GM10266 (cell line): ENCODE results near the gene ADD1.
"Not testable (repeated sequence)": the region's sequence is repeated elsewhere in the genome, so short reads cannot be mapped to it uniquely, and the experiment has no call there.

Source experiments
- DNase-seq: peaks from one replicate; pipeline ENCODE4 v3.0.0; 2012; ENCODE audit errors: extremely low spot score
- TF ChIP-seq, protein P1 (sequence below): IDR thresholded peaks from 2 replicates; pipeline ENCODE4 v1.5.1; 2012; ENCODE audit warnings: mild to moderate bottlenecking, low read depth; ENCODE audit not compliant: control insufficient read depth, insufficient read depth; ENCODE audit errors: missing control alignments

ADD1 gene

DNA sequence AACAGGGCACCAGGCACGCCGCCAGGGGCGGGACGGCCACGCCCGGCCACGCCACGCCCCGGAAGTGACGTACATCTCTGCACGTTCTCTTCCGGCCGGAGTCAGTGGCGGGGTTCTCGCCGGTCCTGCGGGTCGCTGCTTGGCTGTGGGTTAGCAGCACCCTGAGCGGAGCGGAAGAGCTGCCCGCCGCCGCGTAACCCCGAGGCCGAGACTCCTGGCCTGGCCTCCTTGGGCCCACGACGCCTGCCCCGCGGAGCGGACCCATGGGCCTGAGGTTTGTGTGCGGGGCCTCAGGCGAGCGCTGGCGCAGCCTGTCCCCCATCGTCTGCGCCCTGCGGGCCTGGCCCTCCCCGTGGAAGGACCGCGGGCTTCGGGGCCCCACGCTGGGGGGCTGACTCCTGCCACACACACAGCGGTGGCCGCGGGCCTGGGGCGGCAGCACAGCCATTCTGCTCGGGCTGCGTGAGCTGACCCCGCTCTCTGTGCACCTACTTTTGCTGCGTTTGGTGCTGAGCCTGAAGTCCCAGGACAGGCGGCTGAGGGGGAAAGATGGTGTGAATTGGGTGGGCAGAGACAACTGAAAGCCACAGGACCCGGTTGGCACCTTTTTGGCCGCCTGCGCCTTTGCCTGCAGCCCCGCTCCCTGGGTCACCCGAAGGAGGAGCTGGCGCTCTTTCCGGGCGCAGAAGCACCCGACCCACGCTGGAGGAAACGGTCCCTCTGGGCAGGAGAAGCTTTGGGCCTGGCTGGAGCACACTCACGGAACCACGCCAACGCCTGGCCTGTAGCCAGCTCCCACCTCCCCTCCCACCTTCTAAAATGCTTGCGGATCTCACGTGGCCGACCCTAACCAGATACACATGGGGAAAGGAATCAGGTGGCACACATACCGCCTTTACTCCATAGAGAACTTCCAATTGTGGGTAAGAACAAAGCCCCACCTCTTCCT is 91.4 kb downstream of the ADD1 start:
- TF ChIP-seq, protein P1, sequence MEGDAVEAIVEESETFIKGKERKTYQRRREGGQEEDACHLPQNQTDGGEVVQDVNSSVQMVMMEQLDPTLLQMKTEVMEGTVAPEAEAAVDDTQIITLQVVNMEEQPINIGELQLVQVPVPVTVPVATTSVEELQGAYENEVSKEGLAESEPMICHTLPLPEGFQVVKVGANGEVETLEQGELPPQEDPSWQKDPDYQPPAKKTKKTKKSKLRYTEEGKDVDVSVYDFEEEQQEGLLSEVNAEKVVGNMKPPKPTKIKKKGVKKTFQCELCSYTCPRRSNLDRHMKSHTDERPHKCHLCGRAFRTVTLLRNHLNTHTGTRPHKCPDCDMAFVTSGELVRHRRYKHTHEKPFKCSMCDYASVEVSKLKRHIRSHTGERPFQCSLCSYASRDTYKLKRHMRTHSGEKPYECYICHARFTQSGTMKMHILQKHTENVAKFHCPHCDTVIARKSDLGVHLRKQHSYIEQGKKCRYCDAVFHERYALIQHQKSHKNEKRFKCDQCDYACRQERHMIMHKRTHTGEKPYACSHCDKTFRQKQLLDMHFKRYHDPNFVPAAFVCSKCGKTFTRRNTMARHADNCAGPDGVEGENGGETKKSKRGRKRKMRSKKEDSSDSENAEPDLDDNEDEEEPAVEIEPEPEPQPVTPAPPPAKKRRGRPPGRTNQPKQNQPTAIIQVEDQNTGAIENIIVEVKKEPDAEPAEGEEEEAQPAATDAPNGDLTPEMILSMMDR: peak; percentile 18
- peak; percentile 98 for DNase-seq

DNA sequence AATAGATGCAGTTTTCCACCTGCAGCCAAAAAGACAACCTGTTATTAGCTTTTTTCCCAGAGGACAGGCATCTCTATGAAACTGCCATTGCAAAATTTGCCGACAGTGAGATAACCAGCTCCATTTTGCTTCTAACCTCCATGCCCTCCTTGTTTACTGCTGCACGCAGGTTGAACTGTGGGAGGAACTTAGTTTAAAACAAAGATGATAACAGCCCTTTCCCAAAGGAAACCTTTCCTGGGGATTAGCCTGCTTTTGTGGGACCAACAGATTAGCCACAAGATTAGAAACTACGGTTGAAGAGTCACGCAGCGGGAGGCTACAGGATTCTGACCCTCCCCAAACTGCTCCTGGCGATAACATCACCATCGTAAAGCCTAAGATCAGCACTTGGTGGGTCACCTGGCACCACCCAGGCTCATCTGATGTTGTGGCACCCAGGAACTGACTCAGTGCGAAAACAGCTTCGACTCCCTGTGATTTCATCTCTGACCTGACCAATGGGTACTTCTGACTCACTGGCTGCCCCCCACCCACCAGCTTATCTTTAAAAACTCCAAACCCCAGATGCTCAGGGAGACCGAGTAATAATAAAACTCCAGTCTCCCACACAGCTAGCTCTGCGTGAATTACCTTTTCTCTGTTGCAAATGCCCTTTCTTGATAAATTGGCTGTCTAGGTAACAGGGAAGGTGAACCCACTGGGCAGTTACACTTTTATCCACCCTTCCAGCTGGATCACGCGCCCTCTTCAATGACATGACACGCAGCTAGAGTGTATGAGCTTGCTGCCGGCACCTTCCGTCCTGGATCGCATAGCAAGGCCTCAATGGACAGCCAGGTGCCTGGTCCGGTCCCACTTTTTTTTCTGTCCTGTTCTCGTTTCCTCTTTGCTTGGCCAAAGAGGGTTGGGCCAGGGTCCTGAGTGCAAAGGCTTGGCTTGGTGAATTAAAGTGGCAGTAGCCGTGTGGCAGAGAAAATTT is 92.4 kb downstream of the ADD1 start:
- TF ChIP-seq, protein P1: no peak
- DNase-seq: peak; percentile 58

DNA sequence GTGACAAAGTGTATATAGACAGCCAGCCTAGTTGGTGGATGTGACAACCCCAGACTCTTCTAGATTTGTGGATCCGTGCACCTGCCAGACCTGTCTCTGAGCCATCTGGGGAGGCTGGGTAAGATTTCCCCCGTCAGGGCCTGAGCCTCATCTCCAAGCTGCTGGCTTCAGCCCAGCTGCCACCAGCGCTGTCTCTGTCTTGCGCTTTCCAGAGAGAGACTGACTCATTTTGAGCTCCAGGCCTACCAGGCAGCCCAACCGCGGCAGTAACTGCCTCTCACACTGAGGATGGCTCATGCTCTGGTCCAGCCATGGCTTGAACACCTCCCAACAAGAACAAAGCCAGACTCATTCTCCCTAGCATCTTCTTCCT is 93.1 kb downstream of the ADD1 start:
- TF ChIP-seq, protein P1: no peak
- DNase-seq: peak; percentile 69

DNA sequence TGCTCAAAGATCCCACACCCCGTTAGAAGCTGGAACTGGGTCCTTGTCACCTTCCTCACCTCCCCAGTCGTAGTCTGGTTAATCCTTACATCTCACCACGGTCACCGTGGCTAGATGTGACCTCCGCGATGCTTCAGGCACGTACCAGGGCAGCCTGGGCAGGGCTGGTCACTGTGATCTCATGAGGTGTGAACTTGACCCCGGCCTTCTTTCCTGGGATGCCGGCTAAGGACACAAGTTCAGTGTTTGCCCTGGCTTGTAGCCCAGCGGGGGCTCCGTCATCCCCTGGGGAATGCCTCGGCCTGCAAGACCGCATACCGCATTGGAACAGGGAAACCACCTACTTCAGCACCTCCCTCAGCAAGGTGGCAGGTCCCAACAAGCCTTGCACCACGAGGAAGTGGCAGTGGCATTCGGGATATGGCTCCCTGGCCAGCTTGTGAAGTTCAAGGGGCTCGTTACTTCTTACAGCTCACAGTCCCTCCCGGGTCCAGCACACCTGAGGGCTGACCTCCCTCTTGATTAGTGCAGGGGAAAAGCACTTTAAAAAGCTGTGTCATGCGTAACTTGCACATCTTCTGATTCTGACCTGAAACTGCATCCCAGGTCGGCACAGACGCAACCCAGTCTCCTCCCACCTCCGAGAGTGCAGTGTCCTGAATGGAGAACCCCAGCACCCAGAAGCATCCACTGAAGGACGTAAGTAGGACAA is 93.7 kb downstream of the ADD1 start:
- TF ChIP-seq, protein P1: no peak
- DNase-seq: peak; percentile 58

DNA sequence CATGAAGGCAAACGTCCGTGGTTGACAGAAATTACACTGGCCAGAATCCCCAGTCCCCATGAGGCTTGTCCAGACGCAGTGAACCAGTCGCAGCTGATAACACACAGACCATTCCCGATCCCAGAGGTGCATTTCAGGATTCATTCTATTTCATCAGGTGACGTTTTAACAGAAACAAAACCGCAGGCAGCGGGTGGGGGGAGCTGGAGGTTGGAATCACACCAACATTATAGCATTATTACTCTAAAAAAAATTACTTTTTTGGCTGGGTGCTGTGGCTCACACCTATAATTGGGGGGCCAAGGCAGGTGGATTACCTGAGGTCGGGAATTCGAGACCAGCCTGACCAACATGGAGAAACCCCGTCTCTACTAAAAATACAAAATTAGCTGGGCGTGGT is 94.3 kb downstream of the ADD1 start:
- TF ChIP-seq, protein P1: no peak
- no peak for DNase-seq

DNA sequence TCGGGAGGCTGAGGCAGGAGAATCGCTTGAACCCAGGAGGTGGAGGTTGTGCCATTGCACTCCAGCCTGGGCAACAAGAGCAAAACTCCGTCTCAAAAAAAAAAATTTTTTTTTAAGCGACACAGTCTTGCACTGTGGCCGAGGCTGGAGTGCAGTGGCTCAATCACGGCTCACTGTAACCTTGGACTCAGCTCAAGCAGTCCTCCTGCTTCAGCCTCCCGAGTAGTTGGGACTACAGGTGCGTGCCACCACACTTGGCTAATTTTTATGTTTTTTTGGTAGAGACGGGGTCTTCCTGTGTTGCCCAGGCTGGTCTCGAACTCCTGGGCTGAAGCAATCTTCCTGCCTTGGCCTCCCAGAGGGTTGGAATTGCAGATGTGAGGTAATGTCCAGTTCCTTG is 94.8 kb downstream of the ADD1 start:
- not testable (repeated sequence) for DNase-seq

DNA sequence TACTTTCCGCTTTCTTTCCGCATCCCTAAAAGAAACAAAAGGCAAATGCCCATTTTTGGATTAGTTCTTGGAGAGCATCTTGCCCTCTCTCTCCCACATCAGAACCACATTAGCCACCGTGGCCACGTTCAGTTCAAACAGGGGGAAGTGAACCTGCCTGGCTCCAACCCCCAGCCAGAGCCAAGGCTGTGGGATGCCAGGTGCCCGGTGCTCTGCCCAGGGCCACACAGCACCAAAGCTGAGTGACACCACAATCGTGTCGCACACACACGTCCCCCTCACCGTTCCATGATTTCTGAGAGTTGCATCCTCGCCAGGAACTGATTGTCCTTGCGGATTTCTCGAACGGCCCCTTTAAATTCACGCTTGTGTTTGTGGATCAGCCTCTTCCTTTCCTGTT is 95.3 kb downstream of the ADD1 start:
- TF ChIP-seq, protein P1: no peak
- no peak for DNase-seq
